ENCODE measurements around the gene RAMACL. TPM values are rescaled to one million over a fixed set of nuclear protein-coding genes. Genes with fewer than 3 reads are reported as not detected.

The RAMACL gene
- total and polyA plus RNA-seq, 4 donors = 0.22 to 0.59 (median 0.31) TPM

GRCh38 chr6:166589337-166589731, 2.9 kb upstream of the RAMACL start:
- H3K27ac ChIP-seq (ENCODE audit: low read depth in 1 of 2, low read length in 2 of 2) = no peak overlapping the region
- H3K36me3 ChIP-seq (ENCODE audit: control insufficient read depth in 4 of 4, insufficient read depth in 3 of 4, low read depth in 1 of 4, low read length in 3 of 4) = no peaks in the 10 kb centered on the region
- H3K4me3 ChIP-seq (ENCODE audit: low read depth in 1 of 3, low read length in 3 of 3) = no peak overlapping the region

More at GRCh38 chr6:166589337-166589731, 2.9 kb upstream of the RAMACL start:
- no peaks in the 10 kb centered on the region for H3K9me3 ChIP-seq (ENCODE audit: control insufficient read depth in 4 of 4, low read length in 3 of 4)
- no peaks in the 10 kb centered on the region for H3K27me3 ChIP-seq (ENCODE audit: control insufficient read depth in 4 of 4, insufficient read depth in 4 of 4, low read length in 3 of 4)
- no peaks in the 10 kb centered on the region for H3K4me1 ChIP-seq (ENCODE audit: control insufficient read depth in 4 of 4, insufficient read depth in 4 of 4, low read length in 3 of 4)
- H3K9ac ChIP-seq (ENCODE audit: low read depth in 1 of 2, low read length in 2 of 2) = no peak overlapping the region
- DNase-seq (ENCODE audit: low spot score) = no peak
- TF ChIP-seq, protein P1, sequence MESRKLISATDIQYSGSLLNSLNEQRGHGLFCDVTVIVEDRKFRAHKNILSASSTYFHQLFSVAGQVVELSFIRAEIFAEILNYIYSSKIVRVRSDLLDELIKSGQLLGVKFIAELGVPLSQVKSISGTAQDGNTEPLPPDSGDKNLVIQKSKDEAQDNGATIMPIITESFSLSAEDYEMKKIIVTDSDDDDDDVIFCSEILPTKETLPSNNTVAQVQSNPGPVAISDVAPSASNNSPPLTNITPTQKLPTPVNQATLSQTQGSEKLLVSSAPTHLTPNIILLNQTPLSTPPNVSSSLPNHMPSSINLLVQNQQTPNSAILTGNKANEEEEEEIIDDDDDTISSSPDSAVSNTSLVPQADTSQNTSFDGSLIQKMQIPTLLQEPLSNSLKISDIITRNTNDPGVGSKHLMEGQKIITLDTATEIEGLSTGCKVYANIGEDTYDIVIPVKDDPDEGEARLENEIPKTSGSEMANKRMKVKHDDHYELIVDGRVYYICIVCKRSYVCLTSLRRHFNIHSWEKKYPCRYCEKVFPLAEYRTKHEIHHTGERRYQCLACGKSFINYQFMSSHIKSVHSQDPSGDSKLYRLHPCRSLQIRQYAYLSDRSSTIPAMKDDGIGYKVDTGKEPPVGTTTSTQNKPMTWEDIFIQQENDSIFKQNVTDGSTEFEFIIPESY (IDR thresholded peaks at IDR 0.05) = no peak
- TF ChIP-seq GABPA (IDR thresholded peaks at IDR 0.05 in 1 of 2, conservative IDR thresholded peaks at IDR 0.05 in 1 of 2) (no peak), HNF4G (IDR thresholded peaks at IDR 0.05) (no peak), RXRA (IDR thresholded peaks at IDR 0.05) (no peak), SP1 (IDR thresholded peaks at IDR 0.05) (no peak), HNF4A (conservative IDR thresholded peaks at IDR 0.05) (no peak), MAX (IDR thresholded peaks at IDR 0.05) (no peak), CTCF (IDR thresholded peaks at IDR 0.05; ENCODE audit: low read depth, low read length, missing input control) (no peak), RAD21 (IDR thresholded peaks at IDR 0.05) (no peak), FOXA2 (IDR thresholded peaks at IDR 0.05) (no peak), YY1 (IDR thresholded peaks at IDR 0.05) (no peak), FOXA1 (IDR thresholded peaks at IDR 0.05) (no peak), NR2F2 (IDR thresholded peaks at IDR 0.05) (no peak)
- TF ChIP-seq, protein P2, sequence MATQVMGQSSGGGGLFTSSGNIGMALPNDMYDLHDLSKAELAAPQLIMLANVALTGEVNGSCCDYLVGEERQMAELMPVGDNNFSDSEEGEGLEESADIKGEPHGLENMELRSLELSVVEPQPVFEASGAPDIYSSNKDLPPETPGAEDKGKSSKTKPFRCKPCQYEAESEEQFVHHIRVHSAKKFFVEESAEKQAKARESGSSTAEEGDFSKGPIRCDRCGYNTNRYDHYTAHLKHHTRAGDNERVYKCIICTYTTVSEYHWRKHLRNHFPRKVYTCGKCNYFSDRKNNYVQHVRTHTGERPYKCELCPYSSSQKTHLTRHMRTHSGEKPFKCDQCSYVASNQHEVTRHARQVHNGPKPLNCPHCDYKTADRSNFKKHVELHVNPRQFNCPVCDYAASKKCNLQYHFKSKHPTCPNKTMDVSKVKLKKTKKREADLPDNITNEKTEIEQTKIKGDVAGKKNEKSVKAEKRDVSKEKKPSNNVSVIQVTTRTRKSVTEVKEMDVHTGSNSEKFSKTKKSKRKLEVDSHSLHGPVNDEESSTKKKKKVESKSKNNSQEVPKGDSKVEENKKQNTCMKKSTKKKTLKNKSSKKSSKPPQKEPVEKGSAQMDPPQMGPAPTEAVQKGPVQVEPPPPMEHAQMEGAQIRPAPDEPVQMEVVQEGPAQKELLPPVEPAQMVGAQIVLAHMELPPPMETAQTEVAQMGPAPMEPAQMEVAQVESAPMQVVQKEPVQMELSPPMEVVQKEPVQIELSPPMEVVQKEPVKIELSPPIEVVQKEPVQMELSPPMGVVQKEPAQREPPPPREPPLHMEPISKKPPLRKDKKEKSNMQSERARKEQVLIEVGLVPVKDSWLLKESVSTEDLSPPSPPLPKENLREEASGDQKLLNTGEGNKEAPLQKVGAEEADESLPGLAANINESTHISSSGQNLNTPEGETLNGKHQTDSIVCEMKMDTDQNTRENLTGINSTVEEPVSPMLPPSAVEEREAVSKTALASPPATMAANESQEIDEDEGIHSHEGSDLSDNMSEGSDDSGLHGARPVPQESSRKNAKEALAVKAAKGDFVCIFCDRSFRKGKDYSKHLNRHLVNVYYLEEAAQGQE (IDR thresholded peaks at IDR 0.05) = no peak
- 87% methylated on average over 4 of the region's 4 CpGs for WGBS
